SU-DHL-6 (cell line): ENCODE results near the gene GALNT9.

Experiments
- H2AFZ ChIP-seq: fragments of 200-600 bp; sonication (generic); 2 replicates; pipeline ENCODE4 v1.6.1; 2014; ENCODE audit warnings: low read depth, mild to moderate bottlenecking, moderate library complexity, mixed read lengths, antibody characterized with exemption, low read length; ENCODE audit not compliant: severe bottlenecking
- H3F3A ChIP-seq: fragments of 200-600 bp; shearing (Covaris generic); 2 replicates; pipeline ENCODE4 v1.6.0; 2016; ENCODE audit warnings: antibody characterized with exemption, mild to moderate bottlenecking; ENCODE audit not compliant: insufficient read depth
- H3K27ac ChIP-seq: fragments of 200-600 bp; sonication (generic); 2 replicates; pipeline ENCODE4 v1.5.1; 2016; ENCODE audit warnings: low read depth, mild to moderate bottlenecking, low read length, moderate library complexity, mixed read lengths
- H3K27me3 ChIP-seq: fragments of 200-600 bp; sonication (generic), shearing (Covaris generic); 2 replicates; pipeline ENCODE4 v1.6.0; 2014; ENCODE audit warnings: mild to moderate bottlenecking, low read length
- H3K36me3 ChIP-seq: fragments of 200-600 bp; sonication (generic); 2 replicates; pipeline ENCODE4 v1.6.1; 2014; ENCODE audit warnings: mild to moderate bottlenecking, low read length, mixed read lengths
- H3K4me2 ChIP-seq: fragments of 300-600, 200-600 bp; shearing (Covaris generic), sonication (generic); 2 replicates; pipeline ENCODE4 v1.6.0; 2014; ENCODE audit warnings: low read length, low read depth, mild to moderate bottlenecking; ENCODE audit not compliant: poor library complexity, severe bottlenecking
- H3K4me3 ChIP-seq: fragments of 200-600 bp; sonication (generic); 2 replicates; pipeline ENCODE4 v1.5.1; 2014; ENCODE audit warnings: antibody characterized with exemption, low read length, mild to moderate bottlenecking, mixed read lengths; ENCODE audit not compliant: insufficient read depth, poor library complexity, severe bottlenecking
- H3K79me2 ChIP-seq: fragments of 200-600 bp; sonication (generic); 2 replicates; pipeline ENCODE4 v1.6.1; 2014; ENCODE audit warnings: mild to moderate bottlenecking, low read length, moderate library complexity; ENCODE audit not compliant: insufficient read depth
- H3K9ac ChIP-seq: fragments of 200-600 bp; sonication (generic); 2 replicates; pipeline ENCODE4 v1.7.0; 2014; ENCODE audit warnings: mild to moderate bottlenecking, low read length
- H3K9me2 ChIP-seq: fragments of 200-600 bp; sonication (generic); replicated peaks from 2 replicates; pipeline ENCODE4 v1.6.1; 2014; ENCODE audit warnings: low read length; ENCODE audit not compliant: insufficient read depth
- H3K9me3 ChIP-seq: fragments of 200-600 bp; sonication (generic); 2 replicates; pipeline ENCODE4 v1.6.1; 2014; ENCODE audit warnings: low read length, mixed read lengths; ENCODE audit not compliant: insufficient read depth
- H4K20me1 ChIP-seq: fragments of 200-600 bp; sonication (generic); 2 replicates; pipeline ENCODE4 v1.6.1; 2014; ENCODE audit warnings: low read depth, mild to moderate bottlenecking, antibody characterized with exemption, low read length, moderate library complexity, mixed read lengths
- CTCF ChIP-seq: fragments of 200-600 bp; sonication (generic); IDR thresholded peaks from one replicate; pipeline ENCODE4 v1.5.1; 2017; ENCODE audit warnings: antibody characterized with exemption, mild to moderate bottlenecking, low read length, moderate library complexity; ENCODE audit not compliant: insufficient read depth, poor library complexity, severe bottlenecking
- EZH2phosphoT487 ChIP-seq: fragments of 200-600 bp; sonication (generic), shearing (Covaris generic); conservative IDR thresholded peaks from 2 replicates; pipeline ENCODE4 v1.6.1; 2018; ENCODE audit warnings: mild to moderate bottlenecking, antibody characterized with exemption, low read length, moderate library complexity, mixed read lengths

The GALNT9 gene

GRCh38 chr12:132340266-132341035 is 11.1 kb upstream of the GALNT9 start:
- Histone ChIP-seq H3K79me2 (no peaks in the 10 kb centered on the region), H3K9me3 (no peaks in the 10 kb centered on the region), H3K4me2 (no peak overlapping the region), H4K20me1 (no peaks in the 10 kb centered on the region), H3F3A (no peaks in the 10 kb centered on the region), H3K36me3 (no peaks in the 10 kb centered on the region), H3K27ac (no peak overlapping the region), H3K9ac (no peak overlapping the region), H2AFZ (no peak overlapping the region), H3K27me3 (no peaks in the 10 kb centered on the region), H3K4me3 (no peak overlapping the region), H3K9me2 (no peaks in the 10 kb centered on the region)
- no peak for TF ChIP-seq EZH2phosphoT487
- TF ChIP-seq CTCF = no peak

GRCh38 chr12:132339856-132340255 is 10.5 kb upstream of the GALNT9 start:
- H2AFZ ChIP-seq = no peak overlapping the region
- H3K27ac ChIP-seq = no peak overlapping the region
- H3K79me2 ChIP-seq = no peaks in the 10 kb centered on the region
- no peaks in the 10 kb centered on the region for H4K20me1 ChIP-seq
- no peak overlapping the region for H3K4me3 ChIP-seq
- no peaks in the 10 kb centered on the region for H3K9me2 ChIP-seq
- H3K9ac ChIP-seq = no peak overlapping the region
- no peaks in the 10 kb centered on the region for H3K27me3 ChIP-seq
- H3K36me3 ChIP-seq = no peaks in the 10 kb centered on the region
- no peaks in the 10 kb centered on the region for H3K9me3 ChIP-seq
- TF ChIP-seq EZH2phosphoT487 = no peak
- no peak for TF ChIP-seq CTCF
- H3F3A ChIP-seq = no peaks in the 10 kb centered on the region
- no peak overlapping the region for H3K4me2 ChIP-seq

- Histone ChIP-seq H3K9me2 (no peaks in the 10 kb centered on the region), H3K27ac (no peak overlapping the region), H4K20me1 (no peaks in the 10 kb centered on the region), H3K4me2 (no peak overlapping the region), H2AFZ (no peak overlapping the region), H3K36me3 (no peaks in the 10 kb centered on the region), H3K9me3 (no peaks in the 10 kb centered on the region), H3K9ac (no peak overlapping the region), H3K4me3 (no peak overlapping the region), H3F3A (no peaks in the 10 kb centered on the region), H3K27me3 (no peaks in the 10 kb centered on the region), H3K79me2 (no peaks in the 10 kb centered on the region)
- no peak for TF ChIP-seq EZH2phosphoT487
- TF ChIP-seq CTCF = no peak
Measured at GRCh38 chr12:132338781-132339180, 9.4 kb upstream of the GALNT9 start.
